Activated B cell treated with CpG ODN at 0.5 μM for 24 hours (primary cell): Measurements from ENCODE around the gene PDE6C. TPM values are rescaled to one million over a fixed set of nuclear protein-coding genes. Genes with fewer than 3 reads are reported as not detected.

ENCODE experiments used
- ATAC-seq: fragments of 200-7000 bp; cut with Tn5 transposase; one replicate; pipeline ENCODE4 v1.10.0; 2021; ENCODE audit warnings: low read depth, mild to moderate bottlenecking, moderate library complexity
- CTCF ChIA-PET: fragments of 350-600 bp; sonication (Branson Sonifier 250); formaldehyde crosslinking; loops from one replicate; lab custom pipeline; 2021; ENCODE audit warnings: antibody characterized with exemption; lab: Charles Lee
- POLR2A ChIA-PET: fragments of 350-600 bp; sonication (Branson Sonifier 250); formaldehyde crosslinking; loops from one replicate; lab custom pipeline; 2021; ENCODE audit warnings: antibody characterized with exemption; lab: Charles Lee
- DNase-seq: peaks from one replicate; pipeline ENCODE4 v3.0.0; 2022
- H3K27ac Mint-ChIP-seq: one replicate; pipeline ENCODE4 v1.8.0; 2020; ENCODE audit warnings: mixed read lengths
- H3K27me3 Mint-ChIP-seq: one replicate; pipeline ENCODE4 v1.8.0; 2021; ENCODE audit warnings: mixed read lengths
- H3K36me3 Mint-ChIP-seq: one replicate; pipeline ENCODE4 v1.8.0; 2021; ENCODE audit warnings: low read depth, mixed read lengths
- H3K4me1 Mint-ChIP-seq: one replicate; pipeline ENCODE4 v1.8.0; 2021; ENCODE audit warnings: mixed read lengths
- H3K4me3 Mint-ChIP-seq: one replicate; pipeline ENCODE4 v1.8.0; 2020; ENCODE audit warnings: mild to moderate bottlenecking, mixed read lengths
- H3K9me3 Mint-ChIP-seq: one replicate; pipeline ENCODE4 v1.8.0; 2020; ENCODE audit warnings: mixed read lengths
- CTCF ChIP-seq: fragments of 200-600 bp; IDR thresholded peaks from one replicate; pipeline ENCODE4 v1.8.0; 2022; ENCODE audit warnings: antibody characterized with exemption, mild to moderate bottlenecking
- intact Hi-C: fragments of 100-400 bp; cut with micrococcal nuclease; formaldehyde crosslinking; loops from one replicate; pipeline ENCODE4 v1.15.1; 2024
- total RNA-seq: library from RNA; stranded (reverse); gene quantifications from 2 replicates; pipeline ENCODE4 v1.2.3, GENCODE V29; 2022

PDE6C gene
- total RNA-seq, 1 donor from 2014 or later, result not detected

GRCh38 chr10:93657757-93658156 is 45.4 kb downstream of the PDE6C start:
- Mint-ChIP-seq H3K9me3 (no peaks in the 10 kb centered on the region), H3K4me3 (no peak overlapping the region), H3K27ac (no peak overlapping the region), H3K4me1 (no peaks in the 10 kb centered on the region), H3K36me3 (peaks cover 21% of the 10 kb centered on the region), H3K27me3 (no peaks in the 10 kb centered on the region)
- ChIA-PET CTCF (interaction anchor here (1.4 kb wide), 1 partner anchor 12 kb away, joined by 3 read pairs; no protein-coding TSS in a partner anchor), POLR2A (no interaction called here)
- TF ChIP-seq CTCF, result no peak
- ATAC-seq (no peak), DNase-seq (no peak)
- intact Hi-C loops, result no loop called here

GRCh38 chr10:93666030-93666429 is 53.7 kb downstream of the PDE6C start:
- no peaks in the 10 kb centered on the region for H3K27me3 Mint-ChIP-seq
- ATAC-seq (no peak), DNase-seq (no peak)
- intact Hi-C loops, result no loop called here
- no peaks in the 10 kb centered on the region for H3K4me1 Mint-ChIP-seq
- no peak overlapping the region for H3K27ac Mint-ChIP-seq
- POLR2A ChIA-PET, result no interaction called here
- H3K9me3 Mint-ChIP-seq, result no peaks in the 10 kb centered on the region
- TF ChIP-seq CTCF, result no peak
- no peak overlapping the region for H3K4me3 Mint-ChIP-seq
- H3K36me3 Mint-ChIP-seq, result peaks cover 58% of the 10 kb centered on the region
- CTCF ChIA-PET, result no interaction called here

- ATAC-seq, result no peak
- Mint-ChIP-seq H3K27ac (no peak overlapping the region), H3K4me1 (no peaks in the 10 kb centered on the region), H3K27me3 (no peaks in the 10 kb centered on the region), H3K36me3 (peaks cover 59% of the 10 kb centered on the region), H3K4me3 (no peak overlapping the region), H3K9me3 (no peaks in the 10 kb centered on the region)
- no peak for DNase-seq
- ChIA-PET POLR2A (no interaction called here), CTCF (no interaction called here)
- intact Hi-C loops, result no loop called here
- no peak for TF ChIP-seq CTCF
Observed at GRCh38 chr10:93667795-93668194, 55.5 kb downstream of the PDE6C start.

- DNase-seq (no peak), ATAC-seq (no peak)
- intact Hi-C loops, result no loop called here
- Mint-ChIP-seq H3K4me1 (no peaks in the 10 kb centered on the region), H3K4me3 (no peak overlapping the region), H3K36me3 (peaks cover 65% of the 10 kb centered on the region), H3K9me3 (no peaks in the 10 kb centered on the region), H3K27ac (no peak overlapping the region), H3K27me3 (no peaks in the 10 kb centered on the region)
- POLR2A ChIA-PET, result no interaction called here
- CTCF ChIA-PET, result no interaction called here
- TF ChIP-seq CTCF, result no peak
Observed at GRCh38 chr10:93670372-93670771, 58.0 kb downstream of the PDE6C start.

GRCh38 chr10:93671042-93671441 is 58.7 kb downstream of the PDE6C start:
- no peak for TF ChIP-seq CTCF
- intact Hi-C loops, result no loop called here
- no peak overlapping the region for H3K4me3 Mint-ChIP-seq
- no peaks in the 10 kb centered on the region for H3K9me3 Mint-ChIP-seq
- ChIA-PET CTCF (no interaction called here), POLR2A (no interaction called here)
- H3K36me3 Mint-ChIP-seq, result peaks cover 72% of the 10 kb centered on the region
- DNase-seq (no peak), ATAC-seq (no peak)
- H3K27ac Mint-ChIP-seq, result no peak overlapping the region
- no peaks in the 10 kb centered on the region for H3K27me3 Mint-ChIP-seq
- H3K4me1 Mint-ChIP-seq, result no peaks in the 10 kb centered on the region
